HEK293 (cell line): Measurements from ENCODE around the gene TOP3A.

Source experiments
- CTCF ChIP-seq: fragments of 450-650 bp; formaldehyde crosslinking; IDR thresholded peaks from 2 replicates; pipeline ENCODE4 v1.5.1; 2016; ENCODE audit warnings: missing biosample characterization, missing genetic modification characterization
- HOXA7 ChIP-seq: sonication (generic); formaldehyde crosslinking; IDR thresholded peaks from 2 replicates; pipeline ENCODE4 v1.8.1; 2022; ENCODE audit warnings: missing genetic modification reagents, borderline replicate concordance

- TF ChIP-seq HOXA7 (no peak), CTCF (tag by site-specific recombination) (no peak)
Observed at GRCh38 chr17:18270046-18270931, 44.5 kb downstream of the TOP3A start.
